Activated T-cell treated with anti-CD3 and anti-CD28 coated beads for 1 hour (primary cell): Measurements from ENCODE around the gene PCBP3.
"Not testable (repeated sequence)": the region's sequence is repeated elsewhere in the genome, so short reads cannot be mapped to it uniquely, and the experiment has no call there.

Source experiments
- DNase-seq: peaks from one replicate; pipeline ENCODE4 v3.0.0-alpha.2; 2020; ENCODE audit warnings: low read depth

PCBP3 gene

GRCh38 chr21:45678790-45679189 is 35.3 kb downstream of the PCBP3 start:
- DNase-seq = not testable (repeated sequence)

GRCh38 chr21:45680215-45680614 is 36.7 kb downstream of the PCBP3 start:
- DNase-seq = no peak

- DNase-seq = no peak
Measured at GRCh38 chr21:45695086-45695485, 51.6 kb downstream of the PCBP3 start.

- DNase-seq = no peak
Measured at GRCh38 chr21:45698493-45699184, 55.1 kb downstream of the PCBP3 start.

GRCh38 chr21:45699251-45699942 is 55.9 kb downstream of the PCBP3 start:
- DNase-seq = no peak

GRCh38 chr21:45699966-45700365 is 56.4 kb downstream of the PCBP3 start:
- no peak for DNase-seq

GRCh38 chr21:45700461-45700860 is 56.9 kb downstream of the PCBP3 start:
- no peak for DNase-seq

GRCh38 chr21:45704311-45705108 is 61.0 kb downstream of the PCBP3 start:
- no peak for DNase-seq

GRCh38 chr21:45706299-45706698 is 62.8 kb downstream of the PCBP3 start:
- DNase-seq = no peak

GRCh38 chr21:45709173-45709572 is 65.6 kb downstream of the PCBP3 start:
- DNase-seq = no peak

- DNase-seq = no peak
Measured at GRCh38 chr21:45709696-45710268, 66.3 kb downstream of the PCBP3 start.

GRCh38 chr21:45710306-45710705 is 66.8 kb downstream of the PCBP3 start:
- DNase-seq = not testable (repeated sequence)

- DNase-seq = no peak
Measured at GRCh38 chr21:45713613-45714012, 70.1 kb downstream of the PCBP3 start.

GRCh38 chr21:45715441-45715840 is 71.9 kb downstream of the PCBP3 start:
- no peak for DNase-seq

GRCh38 chr21:45718413-45718812 is 74.9 kb downstream of the PCBP3 start:
- DNase-seq = no peak

- DNase-seq = no peak
Measured at GRCh38 chr21:45719177-45719802, 75.8 kb downstream of the PCBP3 start.

GRCh38 chr21:45720204-45720603 is 76.7 kb downstream of the PCBP3 start:
- DNase-seq = not testable (repeated sequence)

GRCh38 chr21:45721671-45722070 is 78.1 kb downstream of the PCBP3 start:
- DNase-seq = no peak

- DNase-seq = no peak
Measured at GRCh38 chr21:45723049-45723958, 79.8 kb downstream of the PCBP3 start.

GRCh38 chr21:45724345-45724961 is 80.9 kb downstream of the PCBP3 start:
- DNase-seq = no peak
